GM06990 (cell line): ENCODE measurements around the gene LYPLAL1.
"Not testable (repeated sequence)": the region's sequence is repeated elsewhere in the genome, so short reads cannot be mapped to it uniquely, and the experiment has no call there.

Experiments
- DNase-seq: peaks from one replicate; pipeline ENCODE4 v3.0.0-alpha.2; 2011; ENCODE audit not compliant: insufficient read length; ENCODE audit errors: extremely low read depth
- H3K27me3 ChIP-seq: replicated peaks from 2 replicates; pipeline ENCODE4 v1.6.0; 2011; ENCODE audit warnings: low read length; ENCODE audit not compliant: control insufficient read depth, insufficient read depth
- H3K36me3 ChIP-seq: 2 replicates; pipeline ENCODE4 v1.5.1; 2011; ENCODE audit warnings: low read length; ENCODE audit not compliant: control insufficient read depth, insufficient read depth
- H3K4me3 ChIP-seq: replicated peaks from 2 replicates; pipeline ENCODE4 v1.5.1; 2011; ENCODE audit warnings: low read depth, mild to moderate bottlenecking, control low read depth, low read length
- TF ChIP-seq, protein P1 (sequence below): IDR thresholded peaks from 2 replicates; pipeline ENCODE4 v1.5.1; 2011; ENCODE audit warnings: low read length, control low read depth, mild to moderate bottlenecking, inconsistent platforms; ENCODE audit not compliant: insufficient read depth, poor library complexity, severe bottlenecking

Gene LYPLAL1

DNA sequence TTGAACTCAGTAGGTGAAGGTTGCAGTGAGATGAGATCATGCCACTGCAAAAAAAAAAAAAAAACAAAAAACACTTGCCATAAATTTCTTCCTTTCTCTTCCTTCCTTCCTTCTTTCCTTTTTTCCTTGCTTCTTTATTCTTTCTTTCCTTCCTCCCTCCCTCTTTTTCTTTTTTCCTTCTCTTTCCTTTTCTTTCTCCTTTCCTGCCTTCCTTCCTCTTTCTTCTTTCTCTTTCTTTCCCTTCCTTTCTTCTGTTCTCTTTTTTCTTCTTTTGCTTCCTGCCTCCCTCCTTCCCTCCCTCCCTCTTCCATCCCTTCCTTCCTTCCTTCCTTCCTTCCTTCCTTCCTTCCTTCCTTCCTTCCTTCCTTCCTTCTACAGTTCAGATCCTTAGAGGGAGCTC is 71.2 kb downstream of the LYPLAL1 start:
- Histone ChIP-seq H3K4me3 (no peak overlapping the region), H3K27me3 (no peaks in the 10 kb centered on the region), H3K36me3 (no peaks in the 10 kb centered on the region)
- DNase-seq = no peak
- TF ChIP-seq, protein P1, sequence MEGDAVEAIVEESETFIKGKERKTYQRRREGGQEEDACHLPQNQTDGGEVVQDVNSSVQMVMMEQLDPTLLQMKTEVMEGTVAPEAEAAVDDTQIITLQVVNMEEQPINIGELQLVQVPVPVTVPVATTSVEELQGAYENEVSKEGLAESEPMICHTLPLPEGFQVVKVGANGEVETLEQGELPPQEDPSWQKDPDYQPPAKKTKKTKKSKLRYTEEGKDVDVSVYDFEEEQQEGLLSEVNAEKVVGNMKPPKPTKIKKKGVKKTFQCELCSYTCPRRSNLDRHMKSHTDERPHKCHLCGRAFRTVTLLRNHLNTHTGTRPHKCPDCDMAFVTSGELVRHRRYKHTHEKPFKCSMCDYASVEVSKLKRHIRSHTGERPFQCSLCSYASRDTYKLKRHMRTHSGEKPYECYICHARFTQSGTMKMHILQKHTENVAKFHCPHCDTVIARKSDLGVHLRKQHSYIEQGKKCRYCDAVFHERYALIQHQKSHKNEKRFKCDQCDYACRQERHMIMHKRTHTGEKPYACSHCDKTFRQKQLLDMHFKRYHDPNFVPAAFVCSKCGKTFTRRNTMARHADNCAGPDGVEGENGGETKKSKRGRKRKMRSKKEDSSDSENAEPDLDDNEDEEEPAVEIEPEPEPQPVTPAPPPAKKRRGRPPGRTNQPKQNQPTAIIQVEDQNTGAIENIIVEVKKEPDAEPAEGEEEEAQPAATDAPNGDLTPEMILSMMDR = no peak

DNA sequence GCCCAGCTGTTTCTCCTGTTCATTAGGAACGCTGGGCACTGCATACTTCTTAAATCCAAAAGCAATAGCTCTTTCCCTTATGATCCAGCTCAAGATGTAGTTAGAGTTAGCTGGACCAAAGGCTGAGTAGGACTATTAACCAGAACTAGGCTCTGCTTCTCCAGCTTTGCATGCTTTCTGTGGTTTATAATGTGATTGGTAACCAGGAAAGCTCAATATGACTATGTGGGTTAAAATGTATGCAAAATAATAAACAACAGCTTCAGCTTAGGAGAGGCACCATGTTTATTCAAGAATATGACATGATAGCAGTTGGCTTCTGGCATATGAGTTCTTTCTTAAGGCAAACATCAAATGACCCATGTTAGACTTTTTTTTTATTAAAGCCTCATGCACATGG is 73.8 kb downstream of the LYPLAL1 start:
- DNase-seq = no peak
- H3K27me3 ChIP-seq = no peaks in the 10 kb centered on the region

DNA sequence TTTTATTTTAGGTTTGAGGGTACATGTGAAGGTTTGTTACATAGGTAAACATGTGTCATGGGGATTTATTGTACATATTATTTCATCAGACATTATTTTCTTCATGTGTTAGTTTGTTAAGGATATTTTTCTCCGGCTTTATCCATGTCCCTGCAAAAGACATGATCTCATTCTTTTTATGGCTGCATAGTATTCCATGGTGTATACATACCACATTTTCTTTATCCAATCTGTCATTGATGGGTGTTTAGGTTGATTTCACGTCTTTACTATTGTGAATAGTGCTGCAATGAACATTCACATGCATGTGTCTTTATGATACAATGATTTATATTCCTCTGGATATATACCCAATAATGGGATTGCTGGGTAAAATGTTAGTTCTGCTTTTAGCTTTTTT is 76.8 kb downstream of the LYPLAL1 start:
- DNase-seq, H3K27me3 ChIP-seq, H3K36me3 ChIP-seq, H3K4me3 ChIP-seq: not testable (repeated sequence)

More for the DNA sequence above, 73.8 kb downstream of the LYPLAL1 start:
- Histone ChIP-seq H3K4me3 (no peak overlapping the region), H3K36me3 (no peaks in the 10 kb centered on the region)
- TF ChIP-seq, protein P1 = no peak

GRCh38 chr1:219257751-219258150 is 84.1 kb downstream of the LYPLAL1 start:
- H3K4me3 ChIP-seq = no peak overlapping the region
- no peaks in the 10 kb centered on the region for H3K36me3 ChIP-seq
- H3K27me3 ChIP-seq = no peaks in the 10 kb centered on the region
- TF ChIP-seq, protein P1 = no peak
- no peak for DNase-seq

- no peak for DNase-seq
- TF ChIP-seq, protein P1 = no peak
Observed at GRCh38 chr1:219261454-219261853, 87.8 kb downstream of the LYPLAL1 start.

More at GRCh38 chr1:219261454-219261853, 87.8 kb downstream of the LYPLAL1 start:
- Histone ChIP-seq H3K27me3 (no peaks in the 10 kb centered on the region), H3K4me3 (no peak overlapping the region), H3K36me3 (no peaks in the 10 kb centered on the region)
